Measurements from ENCODE around the gene LRRC45. TPM values are rescaled to one million over a fixed set of nuclear protein-coding genes. Genes with fewer than 3 reads are reported as not detected.

Gene LRRC45
- total RNA-seq, 1 donor from 2014 or later = 5.3 TPM

DNA sequence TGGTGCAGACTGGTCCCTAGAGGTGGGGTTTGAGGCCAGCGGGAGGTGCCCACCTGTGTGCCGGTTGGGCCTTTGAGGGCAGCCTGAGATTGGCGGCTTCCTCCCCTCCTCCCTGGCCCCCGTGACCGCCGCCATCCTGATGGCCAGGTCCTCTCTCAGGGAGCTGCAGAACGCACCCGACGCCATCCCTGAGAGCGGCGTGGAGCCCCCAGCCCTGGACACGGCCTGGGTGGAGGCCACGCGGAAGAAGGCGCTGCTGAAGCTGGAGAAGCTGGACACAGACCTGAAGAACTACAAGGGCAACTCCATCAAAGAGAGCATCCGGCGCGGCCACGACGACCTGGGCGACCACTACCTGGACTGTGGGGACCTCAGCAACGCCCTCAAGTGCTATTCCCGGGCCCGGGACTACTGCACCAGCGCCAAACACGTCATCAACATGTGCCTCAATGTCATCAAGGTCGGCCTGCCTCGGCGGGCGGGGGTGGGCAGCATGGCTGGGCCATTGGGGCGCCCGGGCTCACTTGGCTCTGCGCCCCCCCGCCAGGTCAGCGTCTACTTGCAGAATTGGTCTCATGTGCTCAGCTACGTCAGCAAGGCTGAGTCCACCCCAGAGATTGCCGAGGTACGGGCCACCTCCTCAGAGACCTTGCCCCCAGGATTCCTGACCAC lies 31.4 kb downstream of the LRRC45 start:
- ATAC-seq (no peak), DNase-seq (ENCODE audit: missing footprints) (peak; percentile 40)
- intact Hi-C loops (cut with DNase I) = no loop called here

DNA sequence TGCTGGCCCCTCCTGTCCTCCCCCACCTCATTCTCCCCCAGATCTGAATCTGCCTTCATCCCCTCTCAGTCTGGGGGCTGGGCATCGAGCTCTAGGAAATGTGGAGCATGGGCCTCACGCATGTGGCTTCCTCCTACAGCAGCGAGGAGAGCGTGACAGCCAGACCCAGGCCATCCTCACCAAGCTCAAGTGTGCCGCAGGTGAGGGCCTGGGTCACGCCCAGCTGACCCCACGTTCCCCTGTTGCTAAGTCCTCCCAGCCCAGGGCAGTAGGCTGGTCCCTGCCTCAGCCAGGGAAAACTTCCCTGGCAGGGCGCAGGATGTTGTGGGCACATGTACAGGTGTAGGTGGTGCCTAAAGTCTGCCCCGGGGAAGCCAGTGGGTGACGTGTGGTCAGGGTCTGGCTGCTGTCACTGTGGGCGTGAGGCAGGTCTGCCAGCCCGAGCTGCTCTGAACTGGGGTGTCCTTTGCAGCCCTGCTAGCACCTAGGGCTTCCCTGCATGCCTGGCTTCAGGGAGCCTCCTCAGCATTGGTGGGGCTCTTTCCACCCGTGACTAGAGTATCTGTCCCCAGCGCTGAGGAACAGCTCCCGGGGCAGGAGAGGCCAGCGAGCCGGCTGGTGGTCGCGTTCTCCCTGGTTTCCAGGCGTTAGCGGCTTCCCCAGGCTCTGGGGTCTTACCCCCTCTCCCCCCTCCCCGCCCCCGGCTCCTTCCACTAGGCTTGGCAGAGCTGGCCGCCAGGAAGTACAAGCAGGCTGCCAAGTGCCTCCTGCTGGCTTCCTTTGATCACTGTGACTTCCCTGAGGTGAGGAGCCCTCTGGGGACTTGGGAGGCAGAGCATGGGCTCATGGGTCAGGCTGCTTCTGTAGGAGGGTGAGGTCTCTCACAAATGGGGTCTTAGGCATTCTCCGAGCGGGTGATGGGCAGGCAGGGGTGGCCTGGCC lies 32.2 kb downstream of the LRRC45 start:
- DNase-seq (ENCODE audit: missing footprints) = peak; percentile 32
- ATAC-seq = no peak
- intact Hi-C loops (cut with DNase I) = no loop called here

DNA sequence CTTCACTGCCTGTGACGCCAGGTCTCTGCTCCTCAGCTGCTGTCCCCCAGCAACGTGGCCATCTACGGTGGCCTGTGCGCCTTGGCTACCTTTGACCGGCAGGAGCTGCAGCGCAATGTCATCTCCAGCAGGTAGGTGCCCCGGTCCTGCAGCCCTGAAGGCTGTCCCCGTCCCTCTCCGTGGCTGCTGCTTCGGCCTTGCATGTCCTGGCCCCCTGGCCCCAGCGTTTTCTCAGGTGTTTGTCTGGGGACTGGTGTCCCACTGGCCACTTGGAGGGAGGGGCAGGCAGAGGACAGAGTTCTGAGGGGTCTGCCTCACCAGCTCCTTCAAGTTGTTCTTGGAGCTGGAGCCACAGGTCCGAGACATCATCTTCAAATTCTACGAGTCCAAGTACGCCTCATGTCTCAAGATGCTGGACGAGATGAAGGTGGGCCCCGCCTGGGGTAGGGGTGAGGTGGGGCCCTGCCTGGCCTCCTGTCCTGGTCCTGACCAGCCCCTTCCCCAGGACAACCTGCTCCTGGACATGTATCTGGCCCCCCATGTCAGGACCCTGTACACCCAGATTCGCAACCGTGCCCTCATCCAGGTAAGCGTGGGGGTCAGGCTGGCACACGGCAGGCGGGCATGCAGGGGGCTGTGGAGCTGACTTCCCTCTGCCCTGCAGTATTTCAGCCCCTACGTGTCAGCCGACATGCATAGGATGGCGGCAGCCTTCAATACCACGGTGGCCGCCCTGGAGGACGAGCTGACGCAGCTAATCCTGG lies 33.0 kb downstream of the LRRC45 start:
- intact Hi-C loops (cut with DNase I) = no loop called here
- no peak for ATAC-seq
- peak; percentile 54 for DNase-seq (ENCODE audit: missing footprints)

DNA sequence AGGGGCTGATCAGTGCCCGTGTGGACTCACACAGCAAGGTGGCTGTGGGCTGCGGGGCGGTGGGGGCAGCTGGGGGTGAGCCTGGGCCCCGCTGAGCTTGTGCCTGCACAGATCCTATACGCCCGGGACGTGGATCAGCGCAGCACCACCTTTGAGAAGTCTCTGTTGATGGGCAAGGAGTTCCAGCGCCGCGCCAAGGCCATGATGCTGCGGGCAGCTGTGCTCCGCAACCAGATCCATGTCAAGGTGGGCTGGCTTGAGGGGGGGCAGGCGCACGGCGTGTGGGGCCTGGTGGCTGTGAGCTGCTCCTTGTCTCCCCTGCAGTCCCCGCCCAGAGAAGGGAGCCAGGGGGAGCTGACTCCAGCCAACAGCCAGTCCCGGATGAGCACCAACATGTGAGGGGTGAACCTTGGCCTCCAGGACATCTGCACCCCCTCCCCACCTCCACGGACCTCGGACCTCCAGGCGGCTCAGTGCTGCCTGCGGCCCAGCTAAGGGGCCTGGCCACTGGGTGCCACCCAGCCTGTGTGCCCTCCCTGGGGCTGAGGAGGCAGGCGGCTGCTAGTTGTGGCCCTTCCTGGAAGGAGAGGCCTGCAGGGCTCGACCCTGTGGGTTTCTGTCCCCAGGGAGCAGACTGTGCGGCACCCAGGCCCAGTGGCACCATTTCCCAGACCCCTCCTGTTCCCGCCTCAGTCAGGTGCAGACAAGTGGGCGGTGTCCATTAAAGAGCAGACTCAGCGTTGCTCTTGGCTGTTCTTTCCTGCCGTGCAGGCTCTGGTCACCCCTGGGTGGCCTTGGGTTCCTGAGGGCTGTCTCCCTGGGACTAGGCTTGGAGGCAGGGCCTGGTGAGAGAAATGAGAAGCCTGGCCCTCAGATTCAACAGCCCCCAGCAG lies 33.9 kb downstream of the LRRC45 start:
- intact Hi-C loops (cut with DNase I) = no loop called here
- peak; percentile 40 for DNase-seq (ENCODE audit: missing footprints)
- ATAC-seq = no peak

DNA sequence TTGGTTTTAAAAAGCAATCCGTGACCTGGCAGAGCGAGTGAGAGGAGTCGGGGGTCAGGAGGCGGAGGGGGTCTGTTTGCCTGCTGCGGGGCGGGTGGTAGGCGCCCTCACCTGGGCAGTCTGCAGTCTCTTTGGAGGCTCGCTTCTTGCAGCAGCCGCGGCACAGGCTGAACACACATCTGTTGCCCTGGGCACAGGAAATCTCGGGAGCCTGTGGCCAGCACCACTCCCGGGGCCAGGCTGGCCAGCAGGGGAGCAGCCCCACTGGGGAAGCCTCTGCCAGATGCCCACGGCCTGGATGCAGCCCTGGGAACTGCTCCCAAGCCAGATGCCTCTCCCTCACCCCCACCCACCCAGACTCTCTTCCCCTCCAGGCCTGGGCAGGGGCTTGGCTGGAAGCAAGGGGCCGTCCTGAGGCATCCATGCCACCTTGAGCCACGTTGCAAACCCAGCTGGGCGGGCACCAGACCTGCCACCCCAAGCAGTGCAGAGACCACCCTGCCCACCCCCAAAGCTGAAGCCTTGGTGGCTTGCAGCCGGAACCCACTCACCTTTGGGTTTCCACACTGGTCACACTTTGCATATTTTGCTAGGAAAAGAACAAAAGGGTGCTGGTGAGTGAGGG lies 35.2 kb downstream of the LRRC45 start:
- intact Hi-C loops (cut with DNase I) = no loop called here
- DNase-seq (ENCODE audit: missing footprints) = peak; percentile 14
- ATAC-seq = no peak

DNA sequence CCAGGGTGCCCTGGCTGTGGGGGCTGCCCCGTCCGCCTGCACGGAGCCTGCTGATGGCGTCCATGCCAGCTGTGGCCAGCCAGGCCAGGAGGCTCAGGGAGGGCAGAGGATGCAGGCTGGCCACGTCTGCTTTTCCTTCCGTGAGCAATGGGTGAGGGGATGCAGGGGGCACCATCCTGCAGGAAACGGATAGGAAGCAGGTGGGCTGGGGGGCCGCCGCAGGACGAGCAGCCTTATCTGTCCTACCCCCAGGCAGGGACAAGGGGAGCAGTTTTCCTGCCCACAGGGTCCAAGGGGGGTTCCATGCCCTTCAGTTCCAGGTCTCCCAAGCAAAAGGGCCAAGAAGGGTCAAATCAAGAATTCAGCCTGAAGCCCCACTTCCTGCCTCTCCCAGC lies 35.7 kb downstream of the LRRC45 start:
- intact Hi-C loops (cut with DNase I) = no loop called here
- ATAC-seq (no peak), DNase-seq (ENCODE audit: missing footprints) (peak; percentile 39)

DNA sequence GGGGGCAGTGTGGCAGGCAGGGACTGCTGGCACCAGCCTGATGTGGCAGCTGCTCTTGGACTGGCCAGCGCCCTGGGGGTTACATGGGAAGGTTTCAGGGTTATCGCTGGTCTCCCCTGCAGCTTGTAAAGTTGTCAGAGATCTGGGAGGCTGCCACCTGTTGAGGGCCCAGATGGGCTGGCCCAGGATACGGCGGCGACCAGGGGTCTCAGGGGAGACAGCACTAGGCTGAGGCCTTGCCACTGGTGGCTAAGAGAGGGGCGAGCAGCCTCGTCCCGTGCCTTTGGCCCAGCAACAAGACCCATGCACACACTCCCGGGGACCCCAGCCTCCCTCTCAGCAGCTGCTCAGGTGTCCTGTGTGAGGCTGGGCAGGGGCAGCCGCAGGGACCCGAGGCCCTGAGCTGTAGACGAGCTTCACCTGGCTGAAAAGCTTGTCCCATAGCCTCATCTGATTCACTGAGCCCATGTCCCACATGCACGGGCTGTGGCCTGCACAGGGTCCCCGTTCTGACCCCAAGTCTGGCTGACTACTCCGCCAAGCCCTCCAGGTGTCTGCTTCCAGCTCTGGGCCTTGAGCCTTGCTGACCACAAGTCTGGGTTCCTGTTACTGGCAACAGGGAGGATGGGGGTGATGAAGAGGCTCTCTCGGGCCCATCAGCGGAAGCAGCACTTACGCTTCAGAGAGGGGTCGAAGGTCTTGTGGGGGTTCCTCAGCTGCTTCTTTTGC lies 36.3 kb downstream of the LRRC45 start:
- peak; percentile 48 for DNase-seq (ENCODE audit: missing footprints)
- ATAC-seq = no peak
- intact Hi-C loops (cut with DNase I) = no loop called here

DNA sequence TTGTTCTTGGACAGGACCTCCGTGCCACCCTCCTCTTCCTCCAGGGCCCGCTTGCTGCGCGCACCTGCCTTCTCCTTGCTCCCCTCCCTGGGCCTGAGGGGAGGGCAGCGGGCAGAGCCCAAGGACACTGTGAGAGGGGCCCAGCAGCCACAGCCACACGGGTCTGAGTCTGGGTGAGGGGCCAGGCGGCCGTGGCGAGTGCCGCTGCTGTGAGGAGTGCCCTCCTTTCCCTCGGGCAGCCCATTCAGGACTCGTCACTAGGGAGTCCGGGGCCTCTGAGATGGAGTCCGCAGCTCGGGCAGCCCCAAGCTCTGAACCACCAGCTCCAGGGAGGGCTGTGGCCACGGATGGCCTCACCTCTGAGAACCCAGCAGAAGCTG lies 36.9 kb downstream of the LRRC45 start:
- DNase-seq (ENCODE audit: missing footprints) = no peak
- no peak for ATAC-seq

DNA sequence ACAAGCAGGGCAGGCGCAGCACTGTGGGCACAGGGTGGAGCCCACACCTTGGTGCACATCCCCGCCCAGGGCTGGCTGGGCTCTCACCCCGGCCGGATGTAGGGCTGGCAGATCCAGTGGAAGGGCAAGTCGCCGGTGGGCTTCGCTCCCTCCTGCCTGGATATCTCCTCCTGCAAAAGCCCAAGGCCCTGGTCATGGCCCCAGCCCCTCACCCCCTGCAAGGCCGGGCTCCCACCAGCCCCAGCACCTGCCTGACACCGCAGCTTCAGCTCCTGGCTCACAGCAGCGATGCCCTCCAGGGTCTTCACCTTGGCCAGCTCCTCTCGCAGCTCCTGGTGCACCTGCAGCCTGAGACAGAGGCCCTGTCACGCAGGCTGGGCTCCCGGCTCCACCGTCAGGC lies 37.5 kb downstream of the LRRC45 start:
- peak; percentile 30 for DNase-seq (ENCODE audit: missing footprints)
- intact Hi-C loops (cut with DNase I) = no loop called here
- ATAC-seq = no peak

More for the DNA sequence above, 36.9 kb downstream of the LRRC45 start:
- intact Hi-C loops (cut with DNase I) = no loop called here

DNA sequence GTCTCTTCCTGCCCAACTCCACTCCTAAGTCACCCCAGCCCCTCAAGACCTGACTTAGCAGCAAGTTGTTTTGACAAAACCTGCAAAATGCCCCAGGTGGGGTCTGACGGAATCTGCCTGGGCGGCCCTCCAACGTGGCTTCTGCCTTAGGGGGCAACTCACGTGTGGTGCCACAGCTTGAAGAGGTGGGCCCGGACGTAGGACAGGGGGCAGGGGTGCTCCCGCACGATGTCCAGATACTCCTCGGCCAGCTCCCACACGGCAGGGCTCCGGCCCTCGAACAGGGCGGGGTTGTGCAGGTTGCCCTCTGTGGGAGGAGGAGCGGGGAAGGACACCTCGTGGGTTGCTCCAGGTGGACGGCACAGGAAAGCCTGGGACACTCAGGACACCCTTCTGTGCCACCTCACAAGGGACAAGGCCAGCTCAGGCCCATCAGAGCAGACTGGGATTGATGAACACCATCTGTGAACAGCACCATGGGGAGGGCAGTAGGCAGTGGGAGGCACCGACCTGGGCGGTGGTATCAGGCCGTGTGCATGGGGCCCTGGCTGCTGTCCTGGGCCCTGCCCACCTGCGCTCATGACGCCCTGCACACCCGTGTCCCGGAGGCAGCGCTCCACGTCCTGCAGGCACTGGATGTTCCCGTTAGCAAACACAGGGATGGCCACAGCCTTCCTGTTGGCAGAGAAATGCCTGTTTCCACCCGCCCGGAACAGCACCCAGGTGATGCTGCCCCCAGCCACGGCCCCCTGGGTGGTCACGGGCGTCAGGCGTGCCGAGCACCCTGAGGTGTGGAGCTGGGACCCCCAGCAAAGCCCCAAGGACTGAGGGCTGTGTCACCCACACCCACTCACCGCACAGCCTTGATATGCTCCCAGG lies 38.2 kb downstream of the LRRC45 start:
- DNase-seq (ENCODE audit: missing footprints) (peak; percentile 55), ATAC-seq (no peak)
- intact Hi-C loops (cut with DNase I) = no loop called here

DNA sequence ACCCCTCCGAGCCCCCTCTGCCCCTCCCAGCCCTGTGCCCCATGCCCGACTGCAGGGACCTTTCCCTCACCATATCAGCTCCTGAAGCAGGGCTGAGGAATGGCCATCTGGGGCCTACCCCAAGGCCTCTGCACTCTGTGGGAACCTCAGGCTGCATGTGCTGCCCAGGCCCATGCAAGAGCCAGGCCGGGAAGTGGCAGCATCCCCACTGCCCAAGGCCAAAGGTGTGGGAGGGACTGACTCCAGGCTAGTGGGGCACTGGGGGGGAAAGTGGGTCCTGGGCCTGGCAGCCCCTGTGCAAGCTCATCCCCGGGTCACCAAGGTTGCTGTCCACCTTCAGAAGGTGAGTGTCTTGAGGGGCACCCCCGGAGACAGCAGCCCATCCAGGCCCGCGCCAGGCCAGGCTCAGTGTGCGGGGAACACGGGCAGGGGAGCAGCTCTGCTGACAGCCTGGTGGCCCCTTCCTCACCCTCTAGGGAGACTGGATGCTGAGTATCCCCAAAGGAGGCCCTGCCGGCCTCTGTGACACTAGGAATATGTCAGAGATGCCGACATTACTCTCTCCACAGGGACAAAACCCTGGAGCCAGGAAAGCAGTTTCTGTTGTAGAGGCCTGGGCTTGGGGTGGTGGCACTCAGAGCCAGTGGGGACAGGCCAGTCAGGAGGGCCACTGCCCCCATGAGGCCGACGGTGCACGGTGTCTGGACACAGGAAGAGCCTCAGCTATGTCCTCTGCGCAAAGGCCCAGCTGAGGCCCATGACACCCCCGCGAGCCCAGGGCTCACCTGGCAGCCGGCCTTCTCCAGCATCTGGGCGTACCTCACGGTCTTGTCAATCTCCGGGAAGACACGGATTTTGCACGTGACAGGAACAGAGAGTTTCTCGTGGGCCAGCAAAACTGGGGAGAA lies 39.2 kb downstream of the LRRC45 start:
- DNase-seq (ENCODE audit: missing footprints) (peak; percentile 37), ATAC-seq (no peak)
- intact Hi-C loops (cut with DNase I) = no loop called here

DNA sequence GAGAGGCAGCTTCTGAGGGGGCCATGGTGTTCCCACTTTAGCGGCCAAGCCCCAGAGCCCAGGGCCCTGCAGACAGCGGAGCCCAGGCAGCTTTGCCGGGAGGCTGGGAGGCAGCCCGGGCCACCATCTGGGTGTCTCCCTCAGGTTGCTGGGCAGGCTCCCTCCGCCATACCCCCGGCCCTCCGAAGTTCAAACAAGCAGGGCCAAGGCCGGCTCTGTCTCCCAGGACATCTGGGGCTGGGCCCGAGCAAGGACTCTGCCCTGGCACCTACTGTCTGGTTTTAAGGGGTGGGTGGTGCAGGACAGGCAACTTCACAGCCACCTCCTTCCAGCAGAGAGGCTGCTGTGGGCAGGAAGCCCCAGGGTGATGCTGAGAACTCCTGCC lies 39.9 kb downstream of the LRRC45 start:
- peak; percentile 61 for DNase-seq (ENCODE audit: missing footprints)
- ATAC-seq = no peak
- intact Hi-C loops (cut with DNase I) = no loop called here

DNA sequence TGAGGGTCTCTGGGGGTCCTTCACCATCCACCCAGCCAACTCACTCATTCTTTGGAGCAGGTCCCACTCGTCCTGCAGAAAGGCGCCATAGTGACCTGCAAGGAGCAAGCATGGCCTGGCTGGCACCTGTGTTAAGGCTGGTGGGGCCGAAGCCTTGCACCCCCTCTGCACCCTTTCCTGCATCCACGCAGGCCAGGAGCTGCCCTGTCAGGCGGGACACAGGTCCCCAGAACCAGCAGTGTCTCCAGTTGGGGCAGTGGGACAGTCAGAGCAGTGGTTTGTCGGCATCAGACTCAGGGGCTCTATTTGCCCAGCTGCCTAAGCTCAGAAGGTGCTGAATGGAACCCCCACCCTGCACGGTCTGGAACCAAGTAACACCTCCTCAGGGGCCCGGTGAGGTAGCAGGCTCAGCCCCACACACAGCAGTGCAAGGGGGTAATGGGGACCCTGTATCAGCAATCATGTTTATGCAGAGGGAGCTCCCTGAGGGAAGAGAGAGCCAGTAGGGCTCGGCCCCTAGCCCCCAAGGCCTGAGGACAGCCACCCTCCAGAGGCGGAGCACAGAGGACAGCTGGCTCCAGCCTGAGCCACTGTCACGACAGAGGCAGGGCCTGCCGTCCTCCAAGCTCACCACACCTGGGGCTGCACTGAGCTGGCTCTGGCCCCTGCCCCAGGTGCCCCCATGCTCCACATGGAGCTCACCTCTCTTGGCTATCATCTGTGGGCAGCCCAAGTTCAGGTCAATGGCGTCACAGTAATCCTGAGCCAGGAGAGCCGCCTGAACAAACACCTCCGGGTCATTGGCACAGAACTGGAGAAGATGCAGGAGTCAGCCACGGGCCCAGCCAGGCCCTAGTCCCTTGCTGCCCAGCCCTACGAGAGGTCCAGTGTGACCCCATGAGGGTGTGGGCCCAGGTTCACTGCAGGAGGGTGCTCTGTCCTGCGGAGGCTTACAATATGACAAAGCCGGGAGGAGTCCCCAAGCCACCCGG lies 40.6 kb downstream of the LRRC45 start:
- ATAC-seq (no peak), DNase-seq (ENCODE audit: missing footprints) (peak; percentile 58)
- intact Hi-C loops (cut with DNase I) = no loop called here

DNA sequence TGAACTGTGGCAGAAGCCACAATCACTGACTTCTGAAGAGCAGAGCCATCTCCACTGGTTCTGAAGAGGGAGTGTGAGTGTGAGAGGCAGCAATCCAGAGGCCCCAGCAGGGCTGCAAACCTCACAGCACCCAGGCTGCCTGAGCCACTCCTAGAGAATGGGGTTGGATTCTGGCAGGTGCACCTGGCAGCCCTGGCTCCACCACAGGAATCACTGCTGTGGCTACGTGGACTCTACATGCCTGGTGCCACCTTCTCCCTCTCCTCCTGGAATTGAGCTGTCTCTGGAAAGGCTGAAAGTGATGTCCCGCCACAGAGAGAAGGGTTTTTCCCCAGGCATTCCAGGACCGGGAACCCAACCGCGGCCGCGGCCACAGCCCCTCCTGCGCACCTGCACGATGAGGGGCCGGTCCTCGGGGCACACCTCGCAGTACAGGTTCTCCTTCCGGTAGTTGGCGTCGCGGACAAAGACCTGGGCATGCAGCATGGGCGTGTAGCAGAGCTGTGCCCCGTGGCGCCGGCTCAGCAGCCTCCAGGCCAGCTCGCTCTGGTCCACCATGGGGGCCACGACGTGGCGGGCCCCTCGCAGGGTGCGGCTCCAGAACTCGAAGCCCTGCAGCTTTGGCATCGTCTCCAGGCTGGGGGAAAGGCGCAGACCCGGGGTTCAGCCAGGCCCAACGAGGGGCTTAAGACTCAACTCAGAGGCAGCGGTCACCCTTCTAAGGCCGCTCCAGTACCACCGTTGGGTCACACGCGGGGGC lies 41.5 kb downstream of the LRRC45 start:
- ATAC-seq = no peak
- DNase-seq (ENCODE audit: missing footprints) = peak; percentile 60
- intact Hi-C loops (cut with DNase I) = no loop called here
